CD4-positive, alpha-beta T cell treated with Interleukin-6 for 4 hours (primary cell): ENCODE results near the gene KLF1.
A peak's percentile ranks its signal among the peaks of the same experiment; 100 is the strongest.

Source experiments
- DNase-seq: peaks from one replicate; pipeline ENCODE4 v3.0.0-alpha.2; 2020; ENCODE audit warnings: mixed read lengths

The KLF1 gene

GRCh38 chr19:12836529-12836863 lies 50.5 kb downstream of the KLF1 start:
- DNase-seq, result no peak

GRCh38 chr19:12834976-12835757 lies 51.8 kb downstream of the KLF1 start:
- DNase-seq, result peak; percentile 12

DNA sequence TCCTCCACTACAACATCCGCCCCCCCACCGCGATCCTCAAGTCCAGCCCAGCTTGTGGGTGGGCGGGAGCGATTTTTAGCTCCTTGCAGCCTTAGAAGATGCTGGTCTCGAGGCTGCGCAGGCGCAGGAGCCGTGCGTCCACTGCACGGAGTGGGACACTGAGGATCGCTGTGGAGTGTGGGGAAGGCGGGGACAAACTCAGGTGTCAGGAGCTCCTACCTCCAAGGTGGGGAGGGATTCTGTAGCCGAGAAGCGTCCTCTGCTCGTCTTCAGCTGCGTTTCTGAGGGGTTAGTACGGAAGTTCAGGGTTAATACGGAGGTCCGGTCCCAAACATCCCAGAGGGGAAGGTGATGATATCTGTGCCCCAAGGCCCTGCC lies 52.4 kb downstream of the KLF1 start, which contains the start of gene RTBDN:
Gene RTBDN, minus strand, starts transcription at position 14 of the 378 bp plus-strand sequence. CDS start 4,600 bp downstream, outside the sequence.
- no peak for DNase-seq
